ENCODE results near the gene ERC2.

Gene ERC2

GRCh38 chr3:56484525-56485032 is 16.3 kb upstream of the ERC2 start:
- no peaks in the 10 kb centered on the region for H3K9me3 Mint-ChIP-seq
- H3K36me3 Mint-ChIP-seq (ENCODE audit: low read depth), result no peaks in the 10 kb centered on the region
- no peak overlapping the region for H3K27ac Mint-ChIP-seq
- peaks cover 36% of the 10 kb centered on the region for H3K27me3 Mint-ChIP-seq (ENCODE audit: low read depth)
- peaks cover 19% of the 10 kb centered on the region for H3K4me1 Mint-ChIP-seq
- TF ChIP-seq CTCF (IDR thresholded peaks at IDR 0.05; ENCODE audit: unreplicated experiment in 3 of 3), result no peak
- no peak overlapping the region for H3K4me3 Mint-ChIP-seq

- H3K4me1 Mint-ChIP-seq, result peaks cover 16% of the 10 kb centered on the region
These were observed 15.9 kb upstream of the ERC2 start for GRCh38 chr3:56484122-56484521.

GRCh38 chr3:56477646-56478045 is 9.4 kb upstream of the ERC2 start:
- Mint-ChIP-seq H3K36me3 (ENCODE audit: low read depth) (no peaks in the 10 kb centered on the region), H3K9me3 (no peaks in the 10 kb centered on the region), H3K27me3 (ENCODE audit: low read depth) (peaks cover 54% of the 10 kb centered on the region), H3K27ac (no peak overlapping the region), H3K4me1 (no peaks in the 10 kb centered on the region), H3K4me3 (no peak overlapping the region)
- no peak for TF ChIP-seq CTCF (IDR thresholded peaks at IDR 0.05; ENCODE audit: unreplicated experiment in 3 of 3)

More at GRCh38 chr3:56484122-56484521, 15.9 kb upstream of the ERC2 start:
- no peaks in the 10 kb centered on the region for H3K9me3 Mint-ChIP-seq
- no peaks in the 10 kb centered on the region for H3K36me3 Mint-ChIP-seq (ENCODE audit: low read depth)
- peaks cover 36% of the 10 kb centered on the region for H3K27me3 Mint-ChIP-seq (ENCODE audit: low read depth)
- TF ChIP-seq CTCF (IDR thresholded peaks at IDR 0.05; ENCODE audit: unreplicated experiment in 3 of 3), result no peak
- H3K27ac Mint-ChIP-seq, result no peak overlapping the region
- no peak overlapping the region for H3K4me3 Mint-ChIP-seq

- H3K36me3 Mint-ChIP-seq (ENCODE audit: low read depth), result no peaks in the 10 kb centered on the region
- H3K27me3 Mint-ChIP-seq (ENCODE audit: low read depth), result peaks cover 52% of the 10 kb centered on the region
- no peaks in the 10 kb centered on the region for H3K4me1 Mint-ChIP-seq
- no peaks in the 10 kb centered on the region for H3K9me3 Mint-ChIP-seq
- no peak for TF ChIP-seq CTCF (IDR thresholded peaks at IDR 0.05; ENCODE audit: unreplicated experiment in 3 of 3)
- no peak overlapping the region for H3K27ac Mint-ChIP-seq
- H3K4me3 Mint-ChIP-seq, result no peak overlapping the region
These were observed 8.5 kb upstream of the ERC2 start for GRCh38 chr3:56476771-56477170.

GRCh38 chr3:56471771-56472170 is 3.5 kb upstream of the ERC2 start:
- H3K9me3 Mint-ChIP-seq, result no peaks in the 10 kb centered on the region
- no peak for TF ChIP-seq CTCF (IDR thresholded peaks at IDR 0.05; ENCODE audit: unreplicated experiment in 3 of 3)
- H3K27me3 Mint-ChIP-seq (ENCODE audit: low read depth), result peaks cover 50% of the 10 kb centered on the region
- H3K4me1 Mint-ChIP-seq, result peaks cover 12% of the 10 kb centered on the region
- H3K4me3 Mint-ChIP-seq, result no peak overlapping the region
- no peak overlapping the region for H3K27ac Mint-ChIP-seq
- H3K36me3 Mint-ChIP-seq (ENCODE audit: low read depth), result no peaks in the 10 kb centered on the region

- Mint-ChIP-seq H3K27ac (no peak overlapping the region), H3K9me3 (no peaks in the 10 kb centered on the region), H3K4me1 (peaks cover 18% of the 10 kb centered on the region), H3K4me3 (peak overlapping the region; percentile 66 to 79 (median 77)), H3K36me3 (ENCODE audit: low read depth) (no peaks in the 10 kb centered on the region), H3K27me3 (ENCODE audit: low read depth) (peaks cover 48% of the 10 kb centered on the region)
- TF ChIP-seq CTCF (IDR thresholded peaks at IDR 0.05; ENCODE audit: unreplicated experiment in 3 of 3), result no peak
These were observed 874 bp upstream of the ERC2 start for GRCh38 chr3:56469141-56469540.
